ENCODE data around the gene FAM13C.

Gene FAM13C

GRCh38 chr10:59375990-59376389 lies 13.6 kb upstream of the FAM13C start:
- Mint-ChIP-seq H3K4me3 (no peak overlapping the region), H3K4me1 (no peaks in the 10 kb centered on the region), H3K27me3 (no peaks in the 10 kb centered on the region), H3K36me3 (no peaks in the 10 kb centered on the region), H3K27ac (no peak overlapping the region), H3K9me3 (no peaks in the 10 kb centered on the region)

DNA sequence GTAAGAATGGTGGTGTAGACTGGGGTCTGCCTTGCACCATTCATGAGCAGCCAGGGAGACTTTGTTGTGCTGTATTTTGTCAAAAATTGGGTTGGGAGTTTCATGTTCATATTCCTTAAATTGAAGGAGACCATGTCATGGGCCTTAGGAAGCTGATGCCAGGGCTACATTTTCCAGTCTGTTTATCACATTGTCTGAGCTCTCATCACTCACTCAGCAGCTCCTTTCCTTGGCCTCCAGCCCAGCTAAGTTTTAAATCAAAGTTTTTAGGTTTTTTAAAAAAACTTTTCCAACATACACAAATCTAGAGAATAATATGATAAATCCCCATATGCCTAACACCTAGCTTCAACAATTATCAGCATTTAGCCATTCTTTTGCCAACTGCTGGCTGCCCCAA lies 12.6 kb upstream of the FAM13C start:
- no peak overlapping the region for H3K27ac Mint-ChIP-seq
- H3K36me3 Mint-ChIP-seq: no peaks in the 10 kb centered on the region
- no peaks in the 10 kb centered on the region for H3K27me3 Mint-ChIP-seq
- H3K4me3 Mint-ChIP-seq: no peak overlapping the region
- H3K9me3 Mint-ChIP-seq: no peaks in the 10 kb centered on the region
- no peaks in the 10 kb centered on the region for H3K4me1 Mint-ChIP-seq

DNA sequence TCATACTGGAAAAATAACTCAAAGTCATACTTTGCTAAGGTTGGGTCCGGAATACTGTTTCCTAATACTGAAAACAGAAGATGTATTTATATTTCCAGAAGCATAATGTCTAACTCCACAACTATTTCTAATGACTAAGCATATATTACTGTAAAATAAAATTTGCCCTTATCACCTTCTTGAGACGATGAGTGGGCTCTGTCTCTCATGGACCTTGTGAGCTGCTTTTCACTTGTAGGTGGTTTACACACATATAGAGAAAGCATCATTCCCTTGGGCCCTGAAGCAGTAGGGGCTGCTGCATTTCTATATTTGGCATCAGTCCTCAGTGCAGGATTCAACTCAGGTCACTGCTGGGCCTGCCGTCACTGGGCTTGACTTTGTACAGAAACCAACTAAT lies 10.7 kb upstream of the FAM13C start:
- Mint-ChIP-seq H3K4me1 (no peaks in the 10 kb centered on the region), H3K27ac (no peak overlapping the region), H3K27me3 (peaks cover 3% of the 10 kb centered on the region), H3K9me3 (no peaks in the 10 kb centered on the region), H3K4me3 (no peak overlapping the region), H3K36me3 (no peaks in the 10 kb centered on the region)

DNA sequence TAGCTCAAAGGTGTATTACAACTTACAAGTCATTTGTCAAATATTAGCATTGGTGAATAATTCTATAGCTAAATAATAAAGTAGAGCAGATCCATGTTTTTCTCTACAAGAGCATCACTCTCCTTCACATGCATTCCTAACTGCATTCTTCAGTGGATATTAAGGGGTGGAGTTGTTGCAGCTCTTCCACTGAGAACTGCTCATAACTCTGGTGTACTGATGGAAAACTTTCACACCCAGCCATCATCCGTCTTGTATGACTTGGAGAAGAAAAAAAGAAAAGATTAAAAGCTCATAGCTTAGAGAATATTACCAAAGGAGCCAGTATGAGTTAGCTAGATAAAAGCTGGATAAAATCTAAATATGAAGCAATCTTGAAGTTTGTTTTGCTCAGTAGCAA lies 10.2 kb upstream of the FAM13C start:
- Mint-ChIP-seq H3K4me1 (no peaks in the 10 kb centered on the region), H3K27ac (no peak overlapping the region), H3K27me3 (peaks cover 3% of the 10 kb centered on the region), H3K9me3 (no peaks in the 10 kb centered on the region), H3K4me3 (no peak overlapping the region), H3K36me3 (no peaks in the 10 kb centered on the region)

GRCh38 chr10:59366290-59366689 lies 3.9 kb upstream of the FAM13C start:
- no peaks in the 10 kb centered on the region for H3K36me3 Mint-ChIP-seq
- H3K4me3 Mint-ChIP-seq: no peak overlapping the region
- H3K9me3 Mint-ChIP-seq: no peaks in the 10 kb centered on the region
- H3K4me1 Mint-ChIP-seq: peaks cover 8% of the 10 kb centered on the region
- H3K27me3 Mint-ChIP-seq: peaks cover 13% of the 10 kb centered on the region
- no peak overlapping the region for H3K27ac Mint-ChIP-seq

DNA sequence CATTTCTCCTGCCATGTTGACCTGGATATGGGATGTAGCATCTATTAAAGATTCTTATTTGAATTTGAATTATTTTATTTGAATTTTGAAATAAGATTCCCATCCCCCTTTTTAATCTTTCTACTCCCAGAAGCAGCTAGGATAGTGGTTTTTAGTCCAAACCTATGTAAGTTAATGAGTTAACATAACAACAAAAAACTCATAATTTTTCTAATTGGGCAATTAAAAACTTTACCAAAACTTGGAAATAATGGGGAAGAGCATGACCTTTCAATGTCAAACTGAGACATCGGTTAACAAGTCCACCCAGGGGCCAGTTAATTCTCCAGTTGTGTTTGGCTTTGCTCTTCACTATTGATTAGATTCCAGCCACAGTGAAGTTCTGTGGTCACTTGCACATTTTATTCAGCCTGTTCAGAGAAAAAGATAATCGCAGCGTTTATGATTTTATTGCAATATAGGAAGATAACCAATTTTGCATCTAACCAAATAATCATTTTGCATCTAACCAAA lies 1.2 kb upstream of the FAM13C start:
- Mint-ChIP-seq H3K27ac (no peak overlapping the region), H3K4me1 (peaks cover 8% of the 10 kb centered on the region), H3K36me3 (no peaks in the 10 kb centered on the region), H3K4me3 (no peak overlapping the region), H3K9me3 (no peaks in the 10 kb centered on the region), H3K27me3 (peaks cover 10% of the 10 kb centered on the region)

DNA sequence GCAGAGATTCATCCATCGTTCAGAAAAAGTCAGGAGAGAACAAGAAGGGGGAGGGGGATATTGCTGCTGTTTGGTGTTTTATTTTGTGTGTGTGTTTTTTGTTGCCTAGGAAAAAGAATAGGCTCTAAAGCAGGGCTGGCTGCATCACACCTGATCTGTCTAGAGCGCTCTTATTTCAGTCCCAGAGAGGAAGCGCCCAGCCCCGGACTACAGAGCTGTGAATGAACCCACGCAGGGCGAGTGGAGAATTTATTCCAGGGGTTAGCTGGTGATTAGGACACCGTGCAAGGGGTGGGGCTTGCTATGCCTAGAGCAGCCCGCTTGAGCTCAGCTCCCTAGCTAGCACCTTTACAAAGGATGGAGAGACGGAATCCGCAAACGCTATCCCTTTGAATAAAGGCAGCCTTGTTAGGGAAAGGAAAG lies 621 bp upstream of the FAM13C start:
- Mint-ChIP-seq H3K4me1 (peaks cover 8% of the 10 kb centered on the region), H3K27ac (no peak overlapping the region), H3K36me3 (no peaks in the 10 kb centered on the region), H3K9me3 (no peaks in the 10 kb centered on the region), H3K27me3 (peaks cover 10% of the 10 kb centered on the region), H3K4me3 (no peak overlapping the region)

GRCh38 chr10:59361663-59362143 lies 646 bp downstream of the FAM13C start:
- Mint-ChIP-seq H3K9me3 (no peaks in the 10 kb centered on the region), H3K27ac (no peak overlapping the region), H3K36me3 (no peaks in the 10 kb centered on the region), H3K27me3 (peaks cover 12% of the 10 kb centered on the region), H3K4me1 (peaks cover 8% of the 10 kb centered on the region), H3K4me3 (no peak overlapping the region)

DNA sequence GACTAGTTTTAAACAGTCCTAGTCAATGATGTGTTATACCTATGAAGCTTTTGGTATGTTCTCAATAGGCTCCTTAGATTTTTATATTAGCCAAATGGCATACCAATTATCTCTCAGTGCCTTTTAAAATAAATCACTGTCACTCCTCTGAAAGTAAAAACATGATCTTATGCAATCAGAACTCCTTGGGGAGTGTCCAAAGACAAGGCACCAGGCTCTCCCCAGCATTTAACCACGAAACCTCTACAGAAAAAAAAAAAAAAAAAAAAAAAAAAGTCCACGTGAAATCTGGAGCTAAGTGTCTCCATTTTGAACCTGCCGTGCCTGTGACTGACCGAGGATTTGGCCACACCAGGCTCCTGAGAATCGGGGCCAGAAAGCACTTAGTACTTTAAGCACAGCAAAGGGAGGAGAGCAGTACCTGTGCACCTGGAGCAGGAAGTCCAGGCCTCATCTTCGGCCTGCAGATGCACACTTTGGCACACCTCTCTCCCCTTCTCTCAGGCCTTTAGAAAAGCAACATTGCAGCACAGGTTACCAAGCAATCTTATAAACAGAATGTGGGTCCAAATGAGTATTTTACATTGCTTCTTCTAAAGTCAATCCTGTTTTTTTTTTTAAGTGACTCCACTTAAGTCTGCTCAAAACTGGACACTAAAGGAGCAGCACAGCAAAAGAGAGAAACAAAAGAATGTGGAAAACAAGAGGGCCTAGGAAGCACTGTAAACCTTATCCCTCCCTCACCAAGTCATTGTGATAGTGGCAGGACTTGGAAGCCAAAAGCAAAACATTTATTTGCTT lies 1.5 kb downstream of the FAM13C start:
- H3K9me3 Mint-ChIP-seq: no peaks in the 10 kb centered on the region

DNA sequence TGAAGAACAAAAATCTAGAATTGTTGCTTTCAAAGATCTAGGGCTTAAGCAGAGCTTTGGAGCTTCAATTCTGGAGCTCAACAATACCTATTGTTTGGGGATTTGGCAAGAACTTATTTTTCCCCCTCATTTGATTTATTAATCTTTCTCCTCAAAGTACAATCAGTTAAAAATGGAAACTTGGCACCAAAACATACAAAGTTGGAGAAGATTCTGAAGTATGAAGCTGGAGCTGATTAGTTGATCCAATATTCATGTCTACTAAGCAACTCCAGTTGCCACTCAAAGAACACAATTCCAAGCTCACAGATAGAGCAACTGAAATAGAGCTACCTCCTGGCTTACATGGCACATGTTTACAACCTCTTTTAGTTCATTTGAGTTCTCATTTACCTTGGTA lies 3.8 kb downstream of the FAM13C start:
- Mint-ChIP-seq H3K36me3 (no peaks in the 10 kb centered on the region), H3K27me3 (peaks cover 3% of the 10 kb centered on the region), H3K27ac (no peak overlapping the region), H3K4me1 (peaks cover 8% of the 10 kb centered on the region), H3K9me3 (no peaks in the 10 kb centered on the region), H3K4me3 (no peak overlapping the region)

More for the DNA sequence above, 1.5 kb downstream of the FAM13C start:
- Mint-ChIP-seq H3K4me1 (peaks cover 8% of the 10 kb centered on the region), H3K4me3 (no peak overlapping the region), H3K36me3 (no peaks in the 10 kb centered on the region), H3K27ac (no peak overlapping the region), H3K27me3 (peaks cover 10% of the 10 kb centered on the region)

DNA sequence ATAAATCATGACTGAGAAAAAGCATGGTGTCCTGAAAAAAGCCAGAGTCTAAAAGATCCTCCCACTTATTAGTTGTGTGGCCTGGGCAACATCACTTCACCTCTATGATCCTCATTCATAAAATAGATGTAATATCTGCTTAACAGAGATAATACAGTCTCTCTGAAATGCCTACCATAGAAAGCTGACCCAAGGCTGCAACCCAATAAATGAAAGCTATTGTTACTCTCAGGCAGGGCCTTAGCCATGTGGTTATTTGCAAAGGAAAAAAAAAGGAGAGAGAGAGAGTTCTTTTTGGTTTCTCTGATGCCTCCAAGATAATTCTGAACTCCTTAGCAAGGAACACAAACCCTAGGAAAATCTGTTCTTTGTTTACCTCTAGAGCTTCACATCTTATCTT lies 7.9 kb downstream of the FAM13C start:
- H3K27ac Mint-ChIP-seq: no peak overlapping the region
- H3K9me3 Mint-ChIP-seq: no peaks in the 10 kb centered on the region
- H3K4me3 Mint-ChIP-seq: no peak overlapping the region
- H3K27me3 Mint-ChIP-seq: peaks cover 1% of the 10 kb centered on the region
- no peaks in the 10 kb centered on the region for H3K36me3 Mint-ChIP-seq
- no peaks in the 10 kb centered on the region for H3K4me1 Mint-ChIP-seq

- no peak overlapping the region for H3K4me3 Mint-ChIP-seq
- no peak overlapping the region for H3K27ac Mint-ChIP-seq
- no peaks in the 10 kb centered on the region for H3K27me3 Mint-ChIP-seq
- H3K9me3 Mint-ChIP-seq: peaks cover 3% of the 10 kb centered on the region
- H3K36me3 Mint-ChIP-seq: no peaks in the 10 kb centered on the region
- no peaks in the 10 kb centered on the region for H3K4me1 Mint-ChIP-seq
These were observed 11.8 kb downstream of the FAM13C start for GRCh38 chr10:59350558-59350957.

- Mint-ChIP-seq H3K36me3 (no peaks in the 10 kb centered on the region), H3K9me3 (peaks cover 5% of the 10 kb centered on the region), H3K4me1 (no peaks in the 10 kb centered on the region), H3K4me3 (no peak overlapping the region), H3K27me3 (no peaks in the 10 kb centered on the region), H3K27ac (no peak overlapping the region)
These were observed 16.0 kb downstream of the FAM13C start for GRCh38 chr10:59346321-59346720.

- Mint-ChIP-seq H3K4me1 (no peaks in the 10 kb centered on the region), H3K27ac (no peak overlapping the region), H3K9me3 (peaks cover 5% of the 10 kb centered on the region), H3K27me3 (peaks cover 1% of the 10 kb centered on the region), H3K4me3 (no peak overlapping the region), H3K36me3 (no peaks in the 10 kb centered on the region)
These were observed 19.6 kb downstream of the FAM13C start for GRCh38 chr10:59342723-59343122.

- no peak overlapping the region for H3K4me3 Mint-ChIP-seq
These were observed 20.3 kb downstream of the FAM13C start for GRCh38 chr10:59342000-59342399.

DNA sequence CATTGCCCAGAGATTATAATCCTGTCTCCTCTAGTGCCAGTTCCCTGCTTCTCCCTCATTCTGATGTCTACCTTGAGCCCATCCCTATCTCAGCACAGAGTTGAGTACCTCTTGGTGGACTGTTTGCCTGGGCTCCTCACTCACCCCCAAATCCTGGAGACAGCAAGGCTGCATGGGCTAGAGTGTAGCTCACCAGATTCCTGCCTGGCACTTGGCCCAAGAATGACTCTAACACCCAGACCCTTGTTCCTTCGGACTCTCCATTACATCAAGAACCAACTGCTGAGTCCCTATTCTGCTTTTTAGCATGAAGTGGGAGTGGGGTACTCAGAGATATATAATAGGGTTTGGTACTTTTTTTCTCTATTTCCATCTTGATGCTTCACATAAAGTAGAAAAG lies 22.1 kb downstream of the FAM13C start:
- Mint-ChIP-seq H3K4me1 (no peaks in the 10 kb centered on the region), H3K36me3 (no peaks in the 10 kb centered on the region), H3K27me3 (peaks cover 1% of the 10 kb centered on the region), H3K9me3 (no peaks in the 10 kb centered on the region), H3K4me3 (no peak overlapping the region), H3K27ac (no peak overlapping the region)

More at GRCh38 chr10:59342000-59342399, 20.3 kb downstream of the FAM13C start:
- no peaks in the 10 kb centered on the region for H3K4me1 Mint-ChIP-seq
- peaks cover 1% of the 10 kb centered on the region for H3K27me3 Mint-ChIP-seq
- H3K36me3 Mint-ChIP-seq: no peaks in the 10 kb centered on the region
- H3K9me3 Mint-ChIP-seq: peaks cover 5% of the 10 kb centered on the region
- no peak overlapping the region for H3K27ac Mint-ChIP-seq
